ENCODE results near the gene ACAD8. TPM values are rescaled to one million over a fixed set of nuclear protein-coding genes. Genes with fewer than 3 reads are reported as not detected.

The ACAD8 gene
- 8.7 to 10.0 TPM (median 9.4 TPM) in 5 replicates for total RNA-seq (2022; extraction: Qiagen RNA extraction; ENCODE audit: low read depth)

DNA sequence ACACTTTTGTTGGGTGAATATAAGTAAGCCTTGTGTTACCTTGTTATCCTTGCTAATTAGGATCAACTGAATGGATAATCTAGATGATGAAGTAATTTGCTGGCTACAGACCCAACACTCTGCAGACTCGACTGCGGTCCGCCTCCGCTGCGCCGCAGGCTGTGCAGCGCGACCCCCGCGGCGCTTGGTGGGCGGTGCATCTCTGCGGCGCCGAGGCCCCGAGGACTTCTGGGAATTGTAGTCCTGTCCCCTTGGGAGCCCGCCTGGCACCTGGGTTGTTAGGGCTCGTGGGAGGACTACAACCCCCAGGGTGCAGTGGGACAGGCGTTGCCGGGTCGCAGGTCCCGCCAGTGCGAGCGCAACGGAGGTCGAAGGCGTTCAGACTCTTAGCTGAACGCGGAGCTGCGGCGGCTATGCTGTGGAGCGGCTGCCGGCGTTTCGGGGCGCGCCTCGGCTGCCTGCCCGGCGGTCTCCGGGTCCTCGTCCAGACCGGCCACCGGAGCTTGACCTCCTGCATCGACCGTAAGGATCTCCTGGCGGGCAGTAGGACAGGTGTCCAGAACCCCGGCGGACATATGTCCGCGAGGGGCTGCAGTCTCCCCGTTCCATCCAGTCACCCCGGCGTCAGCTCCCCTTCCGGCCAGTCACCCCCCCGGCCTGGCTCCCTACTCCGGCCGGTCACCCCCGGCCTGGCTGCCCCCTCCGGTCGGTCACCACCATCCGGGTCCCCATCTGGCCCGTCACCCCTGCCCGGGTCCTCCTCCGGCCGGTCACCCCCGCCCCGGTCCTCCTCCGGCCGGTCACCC lies at the start of gene ACAD8, which contains the start of gene THYN1:
Gene ACAD8, plus strand, starts transcription at position 381 of the 806 bp plus-strand sequence. Its CDS starts 33 bp downstream, at position 414.
Gene THYN1, minus strand, starts transcription at position 165 of the 806 bp plus-strand sequence. CDS start 470 bp downstream, outside the sequence.

DNA sequence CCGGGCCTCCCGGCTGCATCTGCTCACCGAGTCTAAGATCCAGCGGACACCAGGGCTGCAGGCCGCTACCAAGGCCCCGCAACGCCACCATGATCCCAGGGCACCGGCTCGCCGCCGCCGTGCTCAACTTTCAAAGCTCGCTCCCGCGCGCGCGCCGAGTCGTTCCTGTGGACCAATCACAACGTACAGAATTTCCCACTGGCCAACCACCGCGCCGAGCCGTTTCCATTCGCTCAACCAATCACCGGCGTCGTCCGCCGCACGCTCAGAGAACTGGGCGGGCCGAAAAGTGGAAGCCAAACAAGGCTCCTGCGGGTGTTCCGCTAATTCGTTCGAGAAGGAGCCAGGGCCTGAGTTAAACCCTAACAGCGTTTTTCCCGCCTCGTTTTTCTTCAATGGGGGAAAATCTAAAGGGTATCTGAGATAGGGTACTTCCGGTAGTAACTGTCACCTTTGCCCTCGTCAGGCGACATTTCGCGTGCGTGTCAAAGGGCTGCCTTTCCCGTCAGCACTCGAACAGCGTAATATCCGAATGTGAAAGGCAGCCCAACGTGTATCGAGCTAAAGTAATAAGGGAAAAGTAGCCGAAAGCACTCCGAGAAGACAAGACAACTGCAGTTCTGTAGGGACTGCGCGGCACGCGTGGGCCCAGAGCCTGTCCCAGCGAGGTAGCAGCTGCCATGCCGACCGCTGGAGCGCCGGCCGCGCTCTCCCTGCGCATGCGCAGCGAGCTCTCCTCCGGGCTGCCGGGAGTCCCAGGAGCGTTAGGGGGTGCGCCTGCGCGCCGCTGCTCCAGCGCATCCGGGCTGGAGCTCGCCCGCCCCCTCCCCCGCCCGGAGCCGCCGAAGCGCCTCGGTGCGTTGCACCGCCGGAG lies 29.3 kb upstream of the ACAD8 start, which contains the start of the genes NCAPD3 and VPS26B:
Gene NCAPD3, minus strand, starts transcription at position 132 of the 874 bp plus-strand sequence. Its CDS starts 41 bp downstream, at position 91.
Gene VPS26B, plus strand, starts transcription at position 836 of the 874 bp plus-strand sequence. CDS start 452 bp downstream, outside the sequence.

DNA sequence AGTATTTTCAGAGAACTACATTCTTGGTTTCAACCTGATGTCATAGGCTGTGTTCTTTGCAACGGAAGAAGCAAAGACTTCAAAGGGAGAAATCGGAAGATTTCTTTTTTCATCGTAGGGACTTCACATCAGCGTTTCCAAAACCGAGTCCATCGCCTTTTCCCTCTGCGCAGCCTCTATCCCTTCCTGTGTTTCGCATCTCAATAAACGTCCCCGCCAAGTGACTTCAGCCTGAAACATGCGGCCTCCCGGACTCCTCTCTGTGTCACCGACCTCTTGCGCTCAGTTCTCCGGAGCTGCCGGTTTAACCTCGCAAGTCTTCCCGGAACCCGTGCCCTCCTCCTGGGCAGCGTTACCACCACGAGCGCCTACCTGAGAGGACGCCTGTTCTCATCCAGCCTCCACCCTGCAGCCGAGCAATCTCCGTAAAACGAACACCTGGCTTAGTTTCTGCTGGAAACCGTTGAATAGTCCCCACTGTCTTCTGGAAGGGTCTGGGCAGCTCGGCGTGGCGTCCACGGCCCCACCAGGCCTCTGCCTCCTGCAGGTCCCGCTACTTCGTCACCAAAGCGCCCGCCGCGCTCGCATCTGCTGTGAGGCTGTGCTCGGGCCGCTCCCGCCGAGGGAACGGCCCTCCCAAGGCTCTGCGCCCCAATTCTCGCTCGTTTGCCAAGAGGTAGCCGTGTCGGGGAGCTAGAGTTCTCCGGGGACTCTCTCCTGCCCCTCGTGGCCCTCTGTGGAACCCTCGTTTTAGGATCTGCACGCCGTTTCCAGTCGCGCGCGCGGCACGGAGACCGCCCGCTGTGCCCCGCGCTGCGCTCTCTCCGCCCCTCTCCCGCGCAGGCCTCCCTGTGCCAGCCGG lies 22.4 kb downstream of the ACAD8 start, which contains the start of gene GLB1L3:
Gene GLB1L3, plus strand, starts transcription at position 846 of the 862 bp plus-strand sequence. CDS start 362 bp downstream, outside the sequence.

Other genes starting within 250 kb of the ACAD8 start
- 3.9 to 5.7 TPM (median 4.4 TPM) in 5 replicates for gene JAM3, start 184.5 kb upstream of the ACAD8 start, total RNA-seq (2022; extraction: Qiagen RNA extraction; ENCODE audit: low read depth)
- 23.2 to 29.2 TPM (median 27.5 TPM) in 5 replicates for gene NCAPD3, start 29.6 kb upstream of the ACAD8 start, total RNA-seq (2022; extraction: Qiagen RNA extraction; ENCODE audit: low read depth)
- gene VPS26B, start 28.9 kb upstream of the ACAD8 start, total RNA-seq (2022; extraction: Qiagen RNA extraction; ENCODE audit: low read depth) = 19.4 to 22.5 TPM (median 22.4 TPM) in 5 replicates
- gene THYN1, start 216 bp upstream of the ACAD8 start, total RNA-seq (2022; extraction: Qiagen RNA extraction; ENCODE audit: low read depth) = 16.2 to 19.1 TPM (median 18.1 TPM) in 5 replicates
- not detected in 5 replicates for gene GLB1L3, start 22.8 kb downstream of the ACAD8 start, total RNA-seq (2022; extraction: Qiagen RNA extraction; ENCODE audit: low read depth)
- 1.8 to 2.4 TPM (median 1.9 TPM) in 5 replicates for gene GLB1L2, start 78.4 kb downstream of the ACAD8 start, total RNA-seq (2022; extraction: Qiagen RNA extraction; ENCODE audit: low read depth)
- 0.02 TPM in 1 of 5 replicates, not detected in the others for gene B3GAT1, start 158.7 kb downstream of the ACAD8 start, total RNA-seq (2022; extraction: Qiagen RNA extraction; ENCODE audit: low read depth)